HG03196 (cell line): ENCODE data around the gene CREB3L1.

ENCODE experiments used
- ATAC-seq: cut with Tn5 transposase; IDR thresholded peaks from one replicate; pipeline ENCODE4 v1.9.1; 2021; ENCODE audit not compliant: unreplicated experiment

The CREB3L1 gene

GRCh38 chr11:46342239-46342638, 64.8 kb downstream of the CREB3L1 start:
- ATAC-seq, result no peak

- ATAC-seq, result no peak
Measured at GRCh38 chr11:46343520-46343919, 66.1 kb downstream of the CREB3L1 start.

- no peak for ATAC-seq
Measured at GRCh38 chr11:46345131-46345597, 67.7 kb downstream of the CREB3L1 start.

- ATAC-seq, result no peak
Measured at GRCh38 chr11:46345881-46346484, 68.5 kb downstream of the CREB3L1 start.

GRCh38 chr11:46346886-46347636, 69.6 kb downstream of the CREB3L1 start, which contains the start of gene DGKZ:
Gene DGKZ (plus strand): TSS chr11:46347463. CDS start chr11:46347660, 197 bp downstream.
- ATAC-seq, result peak; percentile 59

GRCh38 chr11:46347637-46348311, 70.3 kb downstream of the CREB3L1 start:
- no peak for ATAC-seq

- peak; percentile 28 for ATAC-seq
Measured at GRCh38 chr11:46348566-46349401, 71.3 kb downstream of the CREB3L1 start.

GRCh38 chr11:46350695-46351094, 73.2 kb downstream of the CREB3L1 start:
- ATAC-seq, result no peak

- ATAC-seq, result no peak
Measured at GRCh38 chr11:46351148-46351547, 73.7 kb downstream of the CREB3L1 start.

GRCh38 chr11:46351606-46352005, 74.1 kb downstream of the CREB3L1 start:
- no peak for ATAC-seq

- no peak for ATAC-seq
Measured at GRCh38 chr11:46352063-46352841, 74.8 kb downstream of the CREB3L1 start.

GRCh38 chr11:46353698-46354097, 76.2 kb downstream of the CREB3L1 start:
- ATAC-seq, result no peak

GRCh38 chr11:46356924-46357482, 79.5 kb downstream of the CREB3L1 start:
- no peak for ATAC-seq

- no peak for ATAC-seq
Measured at GRCh38 chr11:46357483-46357936, 80.0 kb downstream of the CREB3L1 start.

- ATAC-seq, result no peak
Measured at GRCh38 chr11:46359953-46360352, 82.5 kb downstream of the CREB3L1 start.

GRCh38 chr11:46360878-46361277, 83.4 kb downstream of the CREB3L1 start:
- no peak for ATAC-seq

- peak; percentile 81 for ATAC-seq
Measured at GRCh38 chr11:46361283-46362155, 84.1 kb downstream of the CREB3L1 start.

GRCh38 chr11:46362156-46363030, 84.9 kb downstream of the CREB3L1 start:
- no peak for ATAC-seq
